ENCODE results near the gene DEFB131B.
"Not testable (repeated sequence)": the region's sequence is repeated elsewhere in the genome, so short reads cannot be mapped to it uniquely, and the experiment has no call there.

Gene DEFB131B

DNA sequence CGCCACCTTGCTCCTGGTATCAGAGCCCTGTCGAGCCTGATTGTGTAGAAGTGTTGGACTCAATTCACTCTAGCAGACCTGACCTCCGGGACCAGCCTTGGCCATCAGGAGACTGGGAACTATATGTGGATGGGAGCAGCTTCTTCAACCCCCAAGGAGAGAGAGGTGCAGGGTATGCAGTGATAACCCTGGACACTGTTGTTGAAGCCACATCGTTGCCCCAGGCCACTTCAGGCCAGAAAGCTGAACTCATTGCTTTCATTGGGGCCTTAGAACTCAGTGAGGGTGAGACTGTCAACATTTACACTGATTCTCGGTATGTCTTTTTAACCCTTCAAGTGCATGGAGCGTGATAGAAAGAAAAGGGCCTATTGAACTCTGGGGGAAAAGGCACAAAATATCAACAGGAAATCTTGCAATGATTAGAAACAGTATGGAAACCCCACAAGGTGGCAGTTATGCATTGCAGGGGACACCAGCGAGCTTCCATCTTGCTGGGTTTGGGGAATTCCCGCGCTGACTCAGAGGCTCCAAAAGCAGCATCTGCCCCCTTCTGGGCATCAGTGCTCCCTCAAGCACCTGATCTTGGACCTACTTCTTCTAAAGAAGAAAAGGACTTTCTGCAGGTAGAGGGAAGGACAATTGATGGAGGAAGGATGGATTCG is 33.2 kb downstream of the DEFB131B start:
- DNase-seq (ENCODE audit: low read depth in 4 of 4, low spot score in 1 of 4), result peak; percentile 17 to 73 (median 57)

DNA sequence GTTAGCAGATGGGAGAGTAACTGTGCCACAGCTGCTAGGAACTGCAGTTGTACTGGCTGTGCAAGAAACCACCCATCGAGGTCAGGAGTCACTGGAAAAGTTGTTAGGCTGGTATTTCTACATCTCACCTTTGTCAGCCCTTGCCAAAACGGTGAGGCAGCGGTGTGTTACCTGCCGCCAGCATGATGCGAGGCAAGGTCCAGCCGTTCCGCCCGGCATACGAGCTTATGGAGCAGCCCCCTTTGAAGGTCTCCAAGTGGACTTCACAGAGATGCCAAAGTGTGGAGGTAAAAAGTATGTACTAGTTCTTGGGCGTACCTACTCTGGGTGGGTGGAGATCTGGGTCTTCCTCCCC is 33.7 kb downstream of the DEFB131B start:
- not testable (repeated sequence) for DNase-seq (ENCODE audit: low read depth in 4 of 4, low spot score in 1 of 4)

DNA sequence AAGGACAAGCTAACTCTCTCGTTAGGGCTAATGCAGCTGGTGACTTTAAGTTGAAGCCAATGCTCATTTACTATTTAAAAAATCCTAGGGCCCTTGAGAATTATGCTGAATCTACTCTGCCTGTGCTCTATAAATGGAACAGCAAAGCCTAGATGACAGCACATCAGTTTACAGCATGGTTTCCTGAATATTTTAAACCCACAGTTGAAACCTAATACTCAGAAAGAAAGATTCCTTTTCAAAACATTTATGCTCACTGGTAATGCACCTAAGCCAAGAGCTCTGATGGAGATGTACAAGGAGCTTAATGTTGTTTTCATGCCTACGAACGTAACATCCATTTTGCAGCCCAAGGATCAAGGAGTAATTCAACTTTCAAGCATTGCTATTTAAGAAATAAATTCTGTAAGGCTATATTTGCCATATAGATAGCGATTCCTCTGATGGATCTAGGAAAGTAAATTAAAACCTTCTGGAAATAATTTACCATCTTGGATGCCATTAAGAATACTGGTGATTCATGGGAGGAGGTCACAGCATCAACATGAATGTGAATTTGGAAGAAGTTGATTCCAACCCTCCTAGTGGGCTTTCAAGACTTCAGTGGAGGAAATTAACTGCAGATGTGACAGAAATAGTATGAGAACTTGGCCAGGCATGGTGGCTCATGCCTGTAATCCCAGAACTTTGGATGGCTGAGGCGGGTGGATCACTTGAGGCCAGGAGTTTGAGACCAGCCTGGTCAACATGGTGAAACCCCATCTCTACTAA is 35.7 kb downstream of the DEFB131B start:
- DNase-seq (ENCODE audit: low read depth in 4 of 4, low spot score in 1 of 4), result no peak

DNA sequence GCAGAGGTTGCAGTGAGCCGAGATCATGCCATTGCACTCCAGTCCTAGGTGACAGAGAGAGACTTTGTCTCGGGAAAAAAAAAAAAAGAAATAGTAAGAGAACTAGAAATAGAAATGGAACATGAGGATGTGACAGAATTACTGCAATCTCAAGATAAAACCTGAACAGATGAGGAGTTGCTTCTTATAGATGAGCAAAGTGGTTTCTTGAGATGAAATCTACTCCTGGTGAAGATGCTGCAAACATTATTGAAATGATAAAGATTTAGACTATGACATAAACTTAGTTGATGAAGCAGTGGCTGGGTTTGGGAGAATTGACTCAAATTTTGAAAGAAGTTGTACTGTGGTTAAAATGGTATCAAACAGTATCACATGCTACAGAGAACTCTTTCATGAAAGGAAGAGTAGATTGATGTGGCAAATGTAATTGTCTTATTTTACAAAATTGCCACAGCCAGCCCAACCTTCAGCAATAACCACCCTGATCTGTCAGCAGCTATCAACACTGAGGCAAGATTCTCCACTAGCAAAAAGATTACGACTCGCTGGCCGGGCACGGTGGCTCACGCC is 36.5 kb downstream of the DEFB131B start:
- no peak for DNase-seq (ENCODE audit: low read depth in 4 of 4, low spot score in 1 of 4)

DNA sequence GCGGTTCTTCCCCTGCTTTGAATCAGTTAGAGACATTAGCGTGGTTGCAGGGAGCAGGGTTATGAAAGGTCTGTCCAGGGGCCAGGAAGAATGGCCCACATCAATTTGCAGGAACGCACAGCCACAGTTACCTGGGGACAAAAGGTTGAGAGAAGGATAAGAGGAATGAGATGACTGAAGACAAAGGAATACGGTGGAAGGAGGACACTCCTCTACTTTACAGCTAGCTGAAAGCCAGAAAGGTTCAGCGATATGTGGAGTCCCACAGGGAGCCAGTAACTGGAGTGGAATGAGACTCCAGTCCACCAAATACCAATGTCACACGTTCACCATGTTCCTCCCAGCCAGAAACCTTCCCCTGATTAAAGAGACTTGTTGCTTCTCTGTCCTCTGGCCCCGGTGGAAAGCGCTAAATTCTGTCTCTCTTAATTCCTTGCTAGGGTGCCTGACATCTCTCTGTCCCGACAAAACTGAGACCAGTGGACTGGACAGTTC is 39.4 kb downstream of the DEFB131B start:
- DNase-seq (ENCODE audit: low read depth in 4 of 4, low spot score in 1 of 4), result no peak

DNA sequence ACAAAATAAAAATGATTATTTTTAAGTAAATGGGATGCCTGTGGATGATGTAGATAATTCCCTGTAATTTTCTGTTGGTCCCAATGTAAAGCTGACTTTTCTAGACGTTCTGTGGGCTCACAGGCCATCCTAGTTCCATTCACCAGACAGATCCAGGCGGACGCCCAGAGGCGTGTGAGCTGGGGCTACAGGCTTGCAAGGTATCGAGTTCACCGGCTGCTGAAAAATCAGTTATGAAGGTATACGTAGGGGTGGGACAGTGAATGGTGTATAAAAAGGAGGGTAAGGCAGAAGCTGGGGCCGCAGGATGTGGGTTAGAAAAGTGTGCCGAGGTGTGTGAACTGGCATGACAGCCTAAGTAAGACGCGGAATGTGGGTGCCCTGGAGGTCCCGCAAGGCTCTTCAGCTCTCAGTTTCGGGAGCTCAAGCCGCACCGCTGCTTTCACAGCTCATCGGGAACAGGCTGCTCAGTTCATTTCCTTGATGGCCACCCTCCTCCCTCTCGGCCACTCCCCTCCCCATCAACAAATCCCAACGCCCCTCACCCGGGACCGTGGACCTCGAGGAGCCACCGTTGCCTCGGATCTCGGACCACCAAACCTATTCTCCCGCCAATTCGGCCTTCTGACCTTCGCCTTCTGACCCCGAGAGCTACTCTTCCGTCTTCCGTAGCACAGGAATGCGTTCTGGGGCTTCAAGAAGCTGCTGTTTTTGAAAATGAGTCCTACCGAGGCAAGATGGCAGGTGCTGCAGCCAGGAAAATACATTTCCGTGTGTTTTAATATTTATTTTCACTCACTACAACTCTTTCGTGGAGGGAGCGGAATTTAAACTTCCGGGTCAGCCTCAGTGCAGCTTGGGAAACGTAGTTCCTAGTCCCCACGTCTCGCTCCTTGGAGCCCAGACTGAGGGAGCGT is 49.8 kb downstream of the DEFB131B start, which contains the start of gene XNDC1N:
Gene XNDC1N, minus strand, starts transcription at position 775 of the 917 bp plus-strand sequence. CDS start 5,241 bp downstream, outside the sequence.
- DNase-seq (ENCODE audit: low read depth in 4 of 4, low spot score in 1 of 4), result peak; percentile 38 to 63 (median 48)

DNA sequence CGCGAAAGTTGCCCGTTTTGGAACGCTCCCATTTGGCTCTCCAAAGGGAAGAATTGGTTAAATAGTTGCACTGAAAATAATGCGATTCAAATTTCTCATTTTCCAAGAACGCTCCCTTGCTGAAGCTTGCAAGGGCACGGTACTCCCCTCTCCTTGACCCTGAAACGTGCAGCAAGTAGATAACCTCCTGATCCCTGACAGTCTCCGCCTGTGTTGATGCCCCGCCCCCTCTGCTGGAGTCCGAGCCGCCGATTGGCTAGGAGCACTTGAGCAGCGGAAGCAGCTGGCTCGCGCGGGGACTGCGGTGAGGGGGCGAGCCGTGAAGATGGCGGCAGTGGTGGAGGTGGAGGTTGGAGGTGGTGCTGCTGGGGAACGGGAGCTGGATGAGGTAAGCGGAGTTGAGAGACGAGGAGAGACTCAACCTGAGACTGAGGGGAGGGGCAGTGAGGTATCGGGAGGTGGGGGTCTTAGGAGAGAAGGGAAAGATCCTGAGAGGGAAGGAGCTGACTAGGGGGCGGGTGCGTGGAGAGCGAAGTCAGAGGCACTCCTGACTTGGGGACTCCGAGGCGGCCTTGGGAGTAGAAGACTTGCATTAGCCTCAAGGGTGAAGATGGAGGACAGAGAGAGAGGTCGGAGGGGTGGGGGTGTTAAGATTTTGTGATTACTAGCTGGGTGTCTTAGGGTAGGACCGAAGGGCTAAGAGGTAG is 50.6 kb downstream of the DEFB131B start, which contains the start of gene RNF121:
Gene RNF121, plus strand, starts transcription at position 310 of the 707 bp plus-strand sequence. Its CDS starts 16 bp downstream, at position 326.
- peak; percentile 94 to 99 (median 97) for DNase-seq (ENCODE audit: low read depth in 4 of 4, low spot score in 1 of 4)

DNA sequence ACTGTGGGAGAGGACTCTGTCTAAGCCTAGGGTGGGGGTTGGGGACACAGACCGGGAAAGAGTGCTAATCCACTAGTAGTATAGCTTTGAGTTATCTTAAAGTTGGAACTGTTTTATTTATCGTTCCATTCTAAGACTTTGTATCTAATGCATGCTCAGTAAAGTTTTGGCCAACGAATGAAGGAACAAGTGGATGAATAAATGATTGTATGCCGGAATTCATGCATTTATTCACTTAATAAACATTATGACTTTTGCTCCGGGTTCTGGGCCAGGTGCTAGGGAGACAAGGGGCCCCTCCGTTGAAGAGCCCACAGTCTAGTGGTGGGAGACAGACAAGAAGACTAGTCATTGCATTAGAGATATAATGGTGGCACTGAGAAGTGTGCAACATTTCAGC is 51.2 kb downstream of the DEFB131B start:
- no peak for DNase-seq (ENCODE audit: low read depth in 4 of 4, low spot score in 1 of 4)

DNA sequence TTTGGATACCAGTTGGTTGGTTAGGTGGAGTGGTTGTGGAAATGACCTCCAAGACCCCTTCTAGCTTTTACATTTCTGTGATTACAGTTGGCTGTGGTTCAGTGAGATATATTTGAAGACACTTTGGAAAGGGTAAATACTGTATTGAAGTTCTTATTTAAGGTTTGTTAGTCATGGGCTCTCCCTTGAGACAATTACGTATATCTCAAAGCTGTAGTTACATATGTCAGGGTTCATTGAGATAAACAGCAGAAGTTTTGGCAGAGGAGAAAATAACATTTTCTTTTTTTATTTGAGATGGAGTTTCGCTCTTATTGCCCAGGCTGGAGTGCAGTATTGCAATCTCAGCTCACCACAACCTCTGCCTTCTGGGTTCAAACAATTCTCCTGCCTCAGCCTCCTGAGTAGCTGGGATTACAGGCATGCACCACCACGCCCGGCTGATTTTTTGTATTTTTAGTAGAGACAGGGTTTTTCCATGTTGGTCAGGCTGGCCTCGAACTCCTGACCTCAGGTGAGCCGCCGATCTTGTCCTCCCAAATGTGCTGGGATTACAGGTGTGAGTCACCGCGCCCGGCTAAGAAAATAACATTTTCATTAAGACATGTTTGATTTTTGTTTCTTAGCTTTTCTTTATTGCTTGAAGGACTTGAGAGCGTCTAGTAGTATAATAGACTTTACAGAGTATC is 52.4 kb downstream of the DEFB131B start:
- no peak for DNase-seq (ENCODE audit: low read depth in 4 of 4, low spot score in 1 of 4)

DNA sequence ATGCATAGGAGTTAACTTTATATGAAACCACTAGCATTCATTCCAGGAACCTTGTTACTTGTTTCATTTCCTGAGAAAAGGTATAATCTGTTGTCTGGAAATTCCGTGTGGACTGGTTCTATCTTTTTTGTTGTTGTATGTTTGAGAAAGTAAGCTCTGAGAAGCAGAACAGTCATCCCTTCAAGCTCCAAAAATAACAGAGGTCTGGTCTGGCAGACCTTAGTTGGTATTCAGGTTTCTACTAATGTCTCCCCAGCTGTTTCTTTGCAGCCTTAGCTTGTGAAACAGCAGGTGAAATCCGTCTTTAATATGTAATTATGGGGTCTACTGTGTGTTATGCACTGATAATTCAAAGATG is 53.0 kb downstream of the DEFB131B start:
- no peak for DNase-seq (ENCODE audit: low read depth in 4 of 4, low spot score in 1 of 4)

DNA sequence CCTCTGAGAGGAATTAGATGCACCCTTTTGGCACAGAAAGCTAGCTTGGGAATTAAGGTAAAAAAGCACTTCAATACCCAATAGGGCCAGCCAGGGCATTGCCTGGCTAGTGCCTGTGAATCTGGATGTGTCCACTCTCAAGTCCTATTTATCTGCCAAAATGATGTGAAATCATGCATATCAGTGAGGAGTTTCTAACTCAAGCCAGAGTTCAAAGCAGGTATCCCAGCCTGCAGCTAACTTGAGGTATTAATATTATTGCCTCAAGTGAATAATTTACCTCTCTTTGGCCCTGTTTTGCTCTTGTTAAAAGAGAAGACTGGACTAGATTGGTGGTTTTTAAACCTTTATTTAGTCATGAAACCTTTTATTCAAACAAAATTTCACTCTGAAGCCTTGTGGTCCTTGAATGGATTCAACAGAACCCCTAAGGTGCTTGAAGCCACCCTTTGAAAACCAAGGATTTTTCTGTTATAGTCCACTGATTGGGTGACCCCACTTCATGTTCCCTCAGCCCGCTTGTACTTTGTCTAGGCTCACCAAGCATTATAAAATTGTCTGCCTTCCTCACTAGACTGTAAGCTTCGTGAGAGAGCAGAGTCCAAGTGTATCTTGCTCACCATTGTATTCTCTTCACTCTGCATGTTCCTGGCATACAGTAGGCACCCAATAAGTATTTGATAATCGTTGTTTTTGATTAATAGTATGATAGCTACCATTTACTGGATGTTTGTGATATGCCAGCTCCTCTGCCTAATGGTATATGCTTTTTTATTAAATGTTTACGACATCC is 55.1 kb downstream of the DEFB131B start:
- DNase-seq (ENCODE audit: low read depth in 4 of 4, low spot score in 1 of 4), result no peak

All from stimulated activated CD4-positive, alpha-beta T cell treated with anti-CD3 and anti-CD28 coated beads, Interleukin-1b, Interleukin-23, amount 100 ng/mL, for 24 hours (primary cell).